K562 (cell line): ENCODE data around the gene U2AF1L4. TPM values are rescaled to one million over a fixed set of nuclear protein-coding genes. Genes with fewer than 3 reads are reported as not detected.

Experiments used
- CREM ChIP-seq: IDR thresholded peaks from 2 replicates; pipeline ENCODE4 v1.6.1; 2014; ENCODE audit warnings: antibody characterized with exemption, low read depth
- CXXC5 ChIP-seq: fragments of 250-450 bp; sonication (Bioruptor Pico); IDR thresholded peaks from 2 replicates; pipeline ENCODE4 v1.8.0; 2022; ENCODE audit warnings: inconsistent platforms, mild to moderate bottlenecking, moderate library complexity
- EZH2 ChIP-seq: IDR thresholded peaks from 2 replicates; pipeline ENCODE4 v1.6.1; 2012; ENCODE audit warnings: low read depth, mild to moderate bottlenecking, inconsistent platforms, low read length, borderline replicate concordance
- FUS ChIP-seq: fragments of 200-400 bp; formaldehyde crosslinking; optimal IDR thresholded peaks from 2 replicates; pipeline ENCODE3; 2017; ENCODE audit warnings: low read depth, low read length
- HSF4 ChIP-seq: fragments of 250-450 bp; sonication (Bioruptor Pico); IDR thresholded peaks from 2 replicates; pipeline ENCODE4 v2.1.2; 2022; ENCODE audit warnings: mild to moderate bottlenecking, moderate library complexity, borderline replicate concordance
- IRF2 ChIP-seq: sonication (generic); formaldehyde crosslinking; IDR thresholded peaks from 2 replicates; pipeline ENCODE4 v1.8.1; 2022; ENCODE audit warnings: mild to moderate bottlenecking, missing genetic modification reagents
- POLR2AphosphoS5 ChIP-seq: IDR thresholded peaks from 2 replicates; pipeline ENCODE4 v1.6.1; 2011; ENCODE audit warnings: mild to moderate bottlenecking, low read depth, low read length, moderate library complexity; ENCODE audit not compliant: control insufficient read depth, insufficient read depth
- SAP30 ChIP-seq: fragments of 200-600 bp; sonication (generic); IDR thresholded peaks from 2 replicates; pipeline ENCODE4 v1.6.1; 2012; ENCODE audit warnings: borderline replicate concordance, low read depth, mild to moderate bottlenecking, moderate library complexity, low read length, control low read depth, inconsistent platforms; ENCODE audit not compliant: insufficient read depth, poor library complexity, severe bottlenecking
- SP1 ChIP-seq: sonication (generic); formaldehyde crosslinking; IDR thresholded peaks from 2 replicates; pipeline ENCODE4 v1.8.1; 2022; ENCODE audit warnings: mild to moderate bottlenecking, missing genetic modification reagents
- STAT5B ChIP-seq: fragments of 250-450 bp; sonication (Bioruptor Pico); IDR thresholded peaks from 2 replicates; pipeline ENCODE4 v1.8.0; 2021; ENCODE audit warnings: mild to moderate bottlenecking, inconsistent platforms
- TAF7 ChIP-seq: fragments of 450-650 bp; IDR thresholded peaks from 2 replicates; pipeline ENCODE4 v1.6.1; 2016; ENCODE audit warnings: missing genetic modification characterization, missing compliant biosample characterization
- TBP ChIP-seq: optimal IDR thresholded peaks from 2 replicates; pipeline ENCODE3; 2011; ENCODE audit warnings: low read depth, low read length, improper control_type of control experiment
- TEAD1 ChIP-seq, 2 experiments: fragments of 450-650 bp in 1 of 2; sonication (generic) in 1 of 2; formaldehyde crosslinking; IDR thresholded peaks; 2 replicates each; pipeline versions ENCODE4 v1.4.0 to v1.8.0; 2020 to 2022; ENCODE audit warnings: mild to moderate bottlenecking in 2 of 2, missing genetic modification reagents in 1 of 2
- ZC3H8 ChIP-seq: fragments of 450-650 bp; IDR thresholded peaks from 2 replicates; pipeline ENCODE4 v1.6.1; 2017
- ZNF445 ChIP-seq: fragments of 250-450 bp; sonication (Bioruptor Pico); IDR thresholded peaks from 2 replicates; pipeline ENCODE4 v1.4.0; 2020; ENCODE audit warnings: low read depth, mild to moderate bottlenecking, moderate library complexity
- ZNF449 ChIP-seq: fragments of 250-450 bp; sonication (Bioruptor Pico); IDR thresholded peaks from 2 replicates; pipeline ENCODE4 v1.8.0; 2022; ENCODE audit warnings: moderate library complexity, mild to moderate bottlenecking, inconsistent platforms
- ZNF740 ChIP-seq, 3 experiments: fragments of 200-800 bp in 1 of 3; sonication (Bioruptor generic) in 1 of 3; sonication (generic) in 1 of 3; formaldehyde crosslinking in 1 of 3; IDR thresholded peaks; 2 replicates each; pipeline versions ENCODE4 v1.6.1 to v1.8.0; 2016 to 2022; ENCODE audit warnings: mild to moderate bottlenecking in 2 of 3, missing compliant biosample characterization in 2 of 3, missing genetic modification characterization in 2 of 3, missing genetic modification reagents in 1 of 3
- polyA plus RNA-seq, 8 experiments: library from polyadenylated mRNA; depleted of rRNA in 4 of 8; stranded (reverse) in 5 of 8; unstranded in 3 of 8; fragments of >200 nt; fragmentation: Nextera tagmentation in 2 of 8; fragmentation: Illumina TruSeq in 1 of 8; extraction: Ambion mirVana in 2 of 8; extraction: Trizol in 1 of 8; gene quantifications; 2 replicates each; pipeline versions ENCODE4 v1.2.1 to v1.2.3, GENCODE V29; 2011 to 2014; ENCODE audit warnings: inconsistent platforms in 1 of 8, missing spikeins in 1 of 8
- total RNA-seq, 7 experiments: library from RNA; depleted of rRNA in 6 of 7; stranded (reverse); fragments of >200 nt in 6 of 7; fragmentation: Illumina TruSeq in 2 of 7; extraction: Trizol in 2 of 7; gene quantifications; 2 replicates each; pipeline versions ENCODE4 v1.2.1 to v1.2.3, GENCODE V29; 2011 to 2021; ENCODE audit warnings: low replicate concordance in 1 of 7
- TF ChIP-seq, protein P1 (sequence below): sonication (generic); formaldehyde crosslinking; IDR thresholded peaks from 2 replicates; pipeline ENCODE4 v1.8.1; 2023; ENCODE audit warnings: mild to moderate bottlenecking, missing genetic modification reagents, moderate library complexity
- TF ChIP-seq, protein P2 (sequence below): fragments of 450-650 bp; IDR thresholded peaks from 2 replicates; pipeline ENCODE4 v1.6.1; 2014; ENCODE audit warnings: low read depth, mild to moderate bottlenecking, moderate library complexity, borderline replicate concordance
- TF ChIP-seq, protein P3 (sequence below): fragments of 450-650 bp; IDR thresholded peaks from 2 replicates; pipeline ENCODE4 v1.6.1; 2016; ENCODE audit warnings: low read depth, mild to moderate bottlenecking, moderate library complexity

Gene U2AF1L4
- total and polyA plus RNA-seq, 9 of the 15 experiments (the other 6 are each of a cell fraction or from before 2014, with no cell fraction given) = 8.4 to 19.5 (median 12.6) TPM

DNA sequence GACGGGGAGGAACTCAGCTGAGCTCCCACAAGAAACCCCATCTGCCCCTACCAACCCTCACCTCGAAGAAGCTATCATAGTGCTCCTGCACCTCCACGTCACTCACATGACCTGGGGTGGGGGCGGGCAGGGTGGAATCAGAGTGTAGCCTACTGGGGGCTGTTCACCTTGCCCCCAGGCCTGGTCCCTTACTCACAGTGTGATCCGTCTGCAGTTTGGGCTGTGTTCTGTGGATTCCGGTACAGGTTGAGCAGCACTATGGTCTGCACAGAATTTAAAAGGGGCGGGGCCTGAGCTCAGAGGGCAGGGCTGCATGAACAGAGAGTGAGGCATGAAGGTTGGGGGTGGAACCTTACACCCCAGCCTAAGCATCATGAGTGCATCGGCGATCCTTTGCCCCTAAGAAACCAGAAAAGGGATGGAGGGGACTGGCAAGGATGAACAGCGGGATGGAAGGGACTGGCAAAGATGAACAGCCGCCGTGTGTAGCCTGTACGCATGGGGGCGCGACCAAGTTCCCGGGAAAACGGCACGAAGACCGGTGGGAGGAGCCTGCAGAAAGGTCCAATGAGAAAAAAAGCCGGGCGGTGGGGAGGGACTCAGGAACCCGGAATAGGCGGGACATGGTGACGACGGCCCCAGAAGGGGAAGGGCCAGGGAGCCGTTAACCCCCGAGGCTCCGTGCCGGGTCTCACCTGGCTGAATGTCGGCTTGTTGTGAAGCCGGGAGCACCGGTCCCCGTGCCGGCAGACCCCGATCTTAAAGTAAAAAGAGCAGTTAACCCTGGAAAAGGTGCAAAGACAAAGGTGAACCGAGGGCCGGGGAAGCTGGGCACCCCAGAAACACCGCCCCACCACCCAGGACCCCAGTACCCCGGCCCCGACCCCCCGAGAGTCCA, 539 bp downstream of the U2AF1L4 start (continued):
- peak; percentile 46; the same call in 1 of the 2 replicates for TF ChIP-seq ZNF740 (CRISPR knock-in tag; IDR thresholded peaks at IDR 0.05)
- TF ChIP-seq ZNF740 (tag; IDR thresholded peaks at IDR 0.05) = no peak
- TF ChIP-seq CXXC5 (CRISPR knock-in tag) = peak; percentile 45
- peak; percentile 54 for TF ChIP-seq CREM
- TF ChIP-seq ZNF445 (CRISPR knock-in tag) = no peak
- TF ChIP-seq STAT5B = no peak
- no peak for TF ChIP-seq FUS
- TF ChIP-seq, protein P1, sequence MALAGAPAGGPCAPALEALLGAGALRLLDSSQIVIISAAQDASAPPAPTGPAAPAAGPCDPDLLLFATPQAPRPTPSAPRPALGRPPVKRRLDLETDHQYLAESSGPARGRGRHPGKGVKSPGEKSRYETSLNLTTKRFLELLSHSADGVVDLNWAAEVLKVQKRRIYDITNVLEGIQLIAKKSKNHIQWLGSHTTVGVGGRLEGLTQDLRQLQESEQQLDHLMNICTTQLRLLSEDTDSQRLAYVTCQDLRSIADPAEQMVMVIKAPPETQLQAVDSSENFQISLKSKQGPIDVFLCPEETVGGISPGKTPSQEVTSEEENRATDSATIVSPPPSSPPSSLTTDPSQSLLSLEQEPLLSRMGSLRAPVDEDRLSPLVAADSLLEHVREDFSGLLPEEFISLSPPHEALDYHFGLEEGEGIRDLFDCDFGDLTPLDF = 0 out of 2 replicates have a peak, but pooled peaks have one; percentile 29
- TF ChIP-seq TBP = peak; percentile 60
- peak; percentile 66; the same call in 1 of the 2 replicates for TF ChIP-seq POLR2AphosphoS5
- TF ChIP-seq SAP30 = peak; percentile 71
- no peak for TF ChIP-seq HSF4
- no peak for TF ChIP-seq IRF2 (CRISPR knock-in tag)
- TF ChIP-seq, protein P2, sequence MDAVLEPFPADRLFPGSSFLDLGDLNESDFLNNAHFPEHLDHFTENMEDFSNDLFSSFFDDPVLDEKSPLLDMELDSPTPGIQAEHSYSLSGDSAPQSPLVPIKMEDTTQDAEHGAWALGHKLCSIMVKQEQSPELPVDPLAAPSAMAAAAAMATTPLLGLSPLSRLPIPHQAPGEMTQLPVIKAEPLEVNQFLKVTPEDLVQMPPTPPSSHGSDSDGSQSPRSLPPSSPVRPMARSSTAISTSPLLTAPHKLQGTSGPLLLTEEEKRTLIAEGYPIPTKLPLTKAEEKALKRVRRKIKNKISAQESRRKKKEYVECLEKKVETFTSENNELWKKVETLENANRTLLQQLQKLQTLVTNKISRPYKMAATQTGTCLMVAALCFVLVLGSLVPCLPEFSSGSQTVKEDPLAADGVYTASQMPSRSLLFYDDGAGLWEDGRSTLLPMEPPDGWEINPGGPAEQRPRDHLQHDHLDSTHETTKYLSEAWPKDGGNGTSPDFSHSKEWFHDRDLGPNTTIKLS = no peak
- TF ChIP-seq EZH2 = no peak
- TF ChIP-seq TEAD1 (CRISPR knock-in tag; IDR thresholded peaks at IDR 0.05) = 0 out of 4 replicates have a peak, but pooled peaks of 1 of the 2 experiments have one; percentile 25
- no peak for TF ChIP-seq ZNF449
- TF ChIP-seq SP1 (CRISPR knock-in tag) = peak; percentile 73
- TF ChIP-seq TAF7 (tag) = peak; percentile 52; the same call in 1 of the 2 replicates
- TF ChIP-seq ZC3H8 = no peak
- TF ChIP-seq, protein P3, sequence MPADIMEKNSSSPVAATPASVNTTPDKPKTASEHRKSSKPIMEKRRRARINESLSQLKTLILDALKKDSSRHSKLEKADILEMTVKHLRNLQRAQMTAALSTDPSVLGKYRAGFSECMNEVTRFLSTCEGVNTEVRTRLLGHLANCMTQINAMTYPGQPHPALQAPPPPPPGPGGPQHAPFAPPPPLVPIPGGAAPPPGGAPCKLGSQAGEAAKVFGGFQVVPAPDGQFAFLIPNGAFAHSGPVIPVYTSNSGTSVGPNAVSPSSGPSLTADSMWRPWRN = 0 out of 2 replicates have a peak, but pooled peaks have one; percentile 11
